Transverse colon (tissue), 4 donors: ENCODE data around the gene CCDC83. TPM values are rescaled to one million over a fixed set of nuclear protein-coding genes. Genes with fewer than 3 reads are reported as not detected.

Experiments used
- DNase-seq: peaks from one replicate; pipeline ENCODE4 v3.0.0-alpha.2; 2019
- H3K27ac ChIP-seq, 4 donors: fragments of 200-600 bp; sonication (generic); 2 replicates each; pipeline ENCODE4 v1.5.1; 2016 to 2018; ENCODE audit warnings: inconsistent platforms in 4 of 4
- H3K27me3 ChIP-seq: fragments of 200-600 bp; sonication (generic); 2 replicates; pipeline ENCODE4 v1.5.1; 2017; ENCODE audit warnings: inconsistent platforms
- H3K36me3 ChIP-seq, 4 donors: fragments of 200-600 bp; sonication (generic); 2 replicates each; pipeline ENCODE4 v1.5.1; 2017 to 2019; ENCODE audit warnings: inconsistent platforms in 4 of 4
- H3K4me1 ChIP-seq, 4 donors: fragments of 200-600 bp; sonication (generic); 2 replicates each; pipeline ENCODE4 v1.5.1; 2017 to 2020; ENCODE audit warnings: inconsistent platforms in 4 of 4
- H3K4me3 ChIP-seq, 4 donors: fragments of 200-600 bp; sonication (generic); 1 replicate in 1 of 4; 2 replicates in 3 of 4; pipeline versions ENCODE4 v1.5.1 to v1.6.1; 2017 to 2019; ENCODE audit warnings: inconsistent platforms in 4 of 4
- H3K9me3 ChIP-seq, 2 donors: fragments of 200-600 bp; sonication (generic); 2 replicates each; pipeline ENCODE4 v1.5.1; 2017 to 2019; ENCODE audit warnings: inconsistent platforms in 2 of 2
- EP300 ChIP-seq: sonication (generic); formaldehyde crosslinking; IDR thresholded peaks from one replicate; pipeline ENCODE4 v1.6.1; 2017; ENCODE audit warnings: antibody characterized with exemption, low read depth
- POLR2A ChIP-seq: fragments of 450-650 bp; IDR thresholded peaks from one replicate; pipeline ENCODE4 v1.6.1; 2016; ENCODE audit warnings: antibody characterized with exemption, mild to moderate bottlenecking, moderate library complexity
- POLR2AphosphoS5 ChIP-seq, 3 donors: sonication (generic); formaldehyde crosslinking; IDR thresholded peaks; one replicate each; pipeline ENCODE4 v1.6.1; 2016; ENCODE audit warnings: antibody characterized with exemption in 3 of 3
- WGBS, 2 donors: methylation state at CpG; one replicate each; pipeline ENCODE4 v1.1.5; 2018; ENCODE audit warnings: low coverage in 1 of 2; 5-methylcytosine and 5-hydroxymethylcytosine counted together
- in situ Hi-C, 4 donors: fragments of 200-750 bp; cut with MboI; loops; one replicate each; pipeline versions ENCODE4 v1.15.0 to v1.15.1; 2017; ENCODE audit warnings: low sequenced_read_pairs in 3 of 4, low pct_ligation_motif_present in 1 of 4, low pct_unique_long_range_greater_than_20kb in 1 of 4
- intact Hi-C: fragments of 100-400 bp; cut with DNase I; formaldehyde crosslinking; loops from one replicate; pipeline ENCODE4 v1.15.1; 2023; ENCODE audit warnings: low total_unique reads
- total RNA-seq, 4 donors: library from RNA; depleted of rRNA; stranded (reverse); fragments of >200 nt; gene quantifications; one replicate each; pipeline ENCODE4 v1.1.0, GENCODE V29; 2016
- TF ChIP-seq, protein P1 (sequence below), 5 experiments: fragments of 200-600 bp in 3 of 5; fragments of 450-650 bp in 2 of 5; sonication (generic) in 3 of 5; IDR thresholded peaks; 1 replicate in 2 of 5; 2 replicates in 3 of 5; pipeline ENCODE4 v1.5.1; 2016 to 2017; ENCODE audit warnings: antibody characterized with exemption in 5 of 5, inconsistent platforms in 3 of 5, mild to moderate bottlenecking in 2 of 5, moderate library complexity in 1 of 5

CCDC83 gene
- total RNA-seq, 4 donors from 2014 or later: not detected

DNA sequence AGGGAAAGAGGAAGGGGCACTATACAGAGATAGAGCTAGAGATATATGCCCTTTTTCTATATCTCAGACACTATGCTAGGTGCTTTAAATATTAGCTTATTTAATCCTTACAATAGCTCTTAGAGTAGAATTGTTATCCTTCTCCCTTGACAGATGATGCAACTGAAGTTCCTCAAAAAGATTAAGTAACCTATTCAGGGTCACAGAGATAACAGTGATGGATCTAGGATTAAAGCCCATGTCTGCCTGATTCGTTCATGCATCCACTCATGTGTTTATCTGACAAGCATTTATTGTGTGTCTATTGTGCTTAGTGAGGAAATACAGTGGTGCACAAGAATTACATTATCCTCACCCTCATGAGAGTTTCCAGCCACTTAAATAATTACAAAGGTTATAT lies 8.7 kb downstream of the CCDC83 start:
- H3K4me3 ChIP-seq: no peak overlapping the region
- no peak for DNase-seq
- H3K36me3 ChIP-seq: no peaks in the 10 kb centered on the region
- H3K27me3 ChIP-seq: no peaks in the 10 kb centered on the region
- H3K4me1 ChIP-seq: no peaks in the 10 kb centered on the region
- no peak overlapping the region for H3K27ac ChIP-seq
- 30 to 43% methylated on average over 1 of the region's 1 CpG for WGBS, 2 donors
- no peaks in the 10 kb centered on the region for H3K9me3 ChIP-seq
- intact Hi-C loops (no loop called here), in situ Hi-C loops (loop anchor here in 2 of 4 donors (25.0 kb wide), 2 partner anchors 173 to 348 kb away; no protein-coding TSS in a partner anchor)
- TF ChIP-seq, protein P1, sequence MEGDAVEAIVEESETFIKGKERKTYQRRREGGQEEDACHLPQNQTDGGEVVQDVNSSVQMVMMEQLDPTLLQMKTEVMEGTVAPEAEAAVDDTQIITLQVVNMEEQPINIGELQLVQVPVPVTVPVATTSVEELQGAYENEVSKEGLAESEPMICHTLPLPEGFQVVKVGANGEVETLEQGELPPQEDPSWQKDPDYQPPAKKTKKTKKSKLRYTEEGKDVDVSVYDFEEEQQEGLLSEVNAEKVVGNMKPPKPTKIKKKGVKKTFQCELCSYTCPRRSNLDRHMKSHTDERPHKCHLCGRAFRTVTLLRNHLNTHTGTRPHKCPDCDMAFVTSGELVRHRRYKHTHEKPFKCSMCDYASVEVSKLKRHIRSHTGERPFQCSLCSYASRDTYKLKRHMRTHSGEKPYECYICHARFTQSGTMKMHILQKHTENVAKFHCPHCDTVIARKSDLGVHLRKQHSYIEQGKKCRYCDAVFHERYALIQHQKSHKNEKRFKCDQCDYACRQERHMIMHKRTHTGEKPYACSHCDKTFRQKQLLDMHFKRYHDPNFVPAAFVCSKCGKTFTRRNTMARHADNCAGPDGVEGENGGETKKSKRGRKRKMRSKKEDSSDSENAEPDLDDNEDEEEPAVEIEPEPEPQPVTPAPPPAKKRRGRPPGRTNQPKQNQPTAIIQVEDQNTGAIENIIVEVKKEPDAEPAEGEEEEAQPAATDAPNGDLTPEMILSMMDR (IDR thresholded peaks at IDR 0.05): no peak
- TF ChIP-seq EP300 (no peak), POLR2AphosphoS5 (IDR thresholded peaks at IDR 0.05) (no peak), POLR2A (no peak)

DNA sequence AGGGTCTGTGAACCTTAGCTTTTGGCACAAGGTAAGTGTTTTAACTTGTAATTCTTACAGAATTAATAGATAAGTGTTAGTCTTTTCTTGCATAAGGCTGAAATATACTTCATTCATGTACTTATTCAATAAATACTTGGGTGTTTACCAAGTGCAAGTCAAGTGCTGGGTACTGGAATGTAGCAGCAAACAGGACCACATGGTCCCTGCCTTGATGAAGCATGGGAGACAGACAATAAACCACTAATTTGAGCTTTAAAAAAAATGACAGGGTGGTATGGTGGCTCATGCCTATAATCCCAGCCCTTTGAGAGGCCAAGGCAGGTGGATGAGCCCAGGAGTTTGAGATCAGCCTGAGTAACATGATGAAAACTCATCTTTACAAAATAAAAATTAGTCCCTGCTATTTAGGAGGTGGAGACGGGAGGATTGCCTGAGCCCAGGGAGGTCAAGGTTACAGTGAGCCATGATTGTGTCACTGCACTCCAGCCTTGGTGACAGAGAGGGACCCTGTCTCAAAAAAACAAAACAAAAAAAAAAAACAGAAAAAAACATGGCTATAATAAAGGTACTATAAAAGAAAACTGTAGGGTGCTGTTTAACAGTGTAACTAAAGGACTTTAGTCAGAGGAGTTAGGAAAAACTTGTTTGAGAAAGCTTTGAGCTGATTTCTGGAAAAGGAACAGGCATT lies 11.1 kb downstream of the CCDC83 start:
- DNase-seq: no peak
- intact Hi-C loops: no loop called here
- Histone ChIP-seq H3K9me3 (no peaks in the 10 kb centered on the region), H3K27me3 (no peaks in the 10 kb centered on the region), H3K4me3 (no peak overlapping the region), H3K27ac (no peak overlapping the region), H3K36me3 (no peaks in the 10 kb centered on the region), H3K4me1 (no peaks in the 10 kb centered on the region)
- WGBS, 2 donors: 72% methylated on average over 1 of the region's 1 CpG; no CpG with 5 or more reads in 1 of the 2 donors
- TF ChIP-seq POLR2AphosphoS5 (IDR thresholded peaks at IDR 0.05) (no peak), POLR2A (no peak), EP300 (no peak)
- TF ChIP-seq, protein P1 (IDR thresholded peaks at IDR 0.05): no peak
- in situ Hi-C loops: loop anchor here in 2 of 4 donors (25.0 kb wide), 2 partner anchors 171 to 346 kb away; no protein-coding TSS in a partner anchor

DNA sequence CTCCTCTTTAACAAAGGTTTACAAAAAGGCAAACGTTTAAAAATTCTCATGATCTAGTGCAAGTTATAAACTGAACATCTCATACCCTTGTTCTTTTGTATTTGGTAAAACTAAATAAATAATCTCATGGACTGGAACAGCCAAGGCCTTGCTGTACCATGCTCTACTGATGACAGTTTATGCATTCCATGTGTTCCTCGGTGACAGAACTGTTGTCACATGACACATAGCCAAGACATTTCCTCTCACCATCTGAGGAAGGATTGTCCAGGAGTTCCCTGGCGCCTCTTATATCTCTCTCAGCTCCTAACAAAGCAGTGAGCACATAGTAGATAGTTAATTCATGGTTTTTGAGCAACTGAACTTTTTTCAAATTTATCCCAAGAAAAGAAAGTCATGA lies 12.6 kb downstream of the CCDC83 start:
- DNase-seq: no peak
- intact Hi-C loops (no loop called here), in situ Hi-C loops (loop anchor here in 2 of 4 donors (25.0 kb wide), 2 partner anchors 170 to 345 kb away; no protein-coding TSS in a partner anchor)
- H3K27ac ChIP-seq: no peak overlapping the region
- H3K36me3 ChIP-seq: no peaks in the 10 kb centered on the region
- no peaks in the 10 kb centered on the region for H3K4me1 ChIP-seq
- no peaks in the 10 kb centered on the region for H3K27me3 ChIP-seq
- H3K9me3 ChIP-seq: no peaks in the 10 kb centered on the region
- WGBS, 2 donors: 69% methylated on average over 3 of the region's 3 CpGs; no CpG with 5 or more reads in 1 of the 2 donors
- no peak overlapping the region for H3K4me3 ChIP-seq
- no peak for TF ChIP-seq POLR2A
- TF ChIP-seq POLR2AphosphoS5 (IDR thresholded peaks at IDR 0.05): no peak
- TF ChIP-seq, protein P1 (IDR thresholded peaks at IDR 0.05): no peak
- no peak for TF ChIP-seq EP300

DNA sequence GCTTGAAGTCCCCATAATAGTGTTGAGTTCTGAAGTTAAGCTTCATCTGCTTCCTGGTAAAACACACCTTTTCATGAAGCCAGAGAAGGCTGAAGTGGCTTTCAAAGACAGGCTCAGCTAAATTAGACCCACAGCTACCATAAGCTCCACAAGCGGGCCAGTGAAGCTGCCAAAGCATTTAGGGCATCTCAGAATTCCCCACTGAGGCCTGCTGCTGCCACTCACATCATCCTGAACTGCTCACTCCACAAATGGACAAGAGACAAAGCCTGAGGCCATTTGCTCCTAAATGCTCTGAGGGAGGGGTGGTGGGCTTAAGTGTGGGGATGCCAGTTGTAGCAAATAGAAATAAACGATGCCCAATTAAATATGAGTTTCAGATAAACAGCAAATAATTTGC lies 14.6 kb downstream of the CCDC83 start:
- Histone ChIP-seq H3K4me1 (no peaks in the 10 kb centered on the region), H3K27me3 (no peaks in the 10 kb centered on the region), H3K27ac (no peak overlapping the region), H3K9me3 (no peaks in the 10 kb centered on the region), H3K36me3 (no peaks in the 10 kb centered on the region), H3K4me3 (no peak overlapping the region)
- WGBS, 2 donors: 90% methylated on average over 2 of the region's 2 CpGs; no CpG with 5 or more reads in 1 of the 2 donors
- intact Hi-C loops (no loop called here), in situ Hi-C loops (loop anchor here in 2 of 4 donors (25.0 kb wide), 2 partner anchors 168 to 343 kb away; no protein-coding TSS in a partner anchor)
- DNase-seq: no peak
- TF ChIP-seq EP300: no peak
- TF ChIP-seq, protein P1 (IDR thresholded peaks at IDR 0.05): no peak
- no peak for TF ChIP-seq POLR2A
- TF ChIP-seq POLR2AphosphoS5 (IDR thresholded peaks at IDR 0.05): no peak
